ENCODE results near the gene ZNF275.

- TF ChIP-seq CTCF (IDR thresholded peaks at IDR 0.05 in 4 of 5, conservative IDR thresholded peaks at IDR 0.05 in 1 of 5) = no peak
- no peak for TF ChIP-seq POLR2A (IDR thresholded peaks at IDR 0.05)
Measured at GRCh38 chrX:153353416-153353815, 19.5 kb downstream of the ZNF275 start.
